K562 (cell line): ENCODE results near the gene SERTAD1. TPM values are rescaled to one million over a fixed set of nuclear protein-coding genes. Genes with fewer than 3 reads are reported as not detected.

Experiments
- ARHGAP35 ChIP-seq: fragments of 450-650 bp; IDR thresholded peaks from 2 replicates; pipeline ENCODE4 v1.6.1; 2018; ENCODE audit not compliant: partially characterized antibody
- C11orf30 ChIP-seq: fragments of 450-650 bp; IDR thresholded peaks from 2 replicates; pipeline ENCODE4 v1.6.1; 2016; ENCODE audit warnings: low read depth, mild to moderate bottlenecking
- CBX5 ChIP-seq: IDR thresholded peaks from 2 replicates; pipeline ENCODE4 v1.6.1; 2014; ENCODE audit warnings: low read depth, borderline replicate concordance
- CREBBP ChIP-seq: IDR thresholded peaks from one replicate; pipeline ENCODE4 v1.6.1; 2012; ENCODE audit warnings: low read depth, mild to moderate bottlenecking, control low read depth, inconsistent platforms, low read length
- DLX4 ChIP-seq: fragments of 250-450 bp; sonication (Bioruptor Pico); IDR thresholded peaks from 2 replicates; pipeline ENCODE4 v1.6.1; 2021; ENCODE audit warnings: mild to moderate bottlenecking
- E2F3 ChIP-seq: fragments of 250-450 bp; sonication (Bioruptor Pico); IDR thresholded peaks from 2 replicates; pipeline ENCODE4 v1.4.0; 2020; ENCODE audit warnings: mild to moderate bottlenecking
- GABPA ChIP-seq: fragments of 200-800 bp; sonication (Bioruptor generic); conservative IDR thresholded peaks from 2 replicates; pipeline ENCODE4 v1.6.1; 2016; ENCODE audit warnings: low read depth, missing genetic modification characterization, missing compliant biosample characterization
- KLF6 ChIP-seq: fragments of 250-450 bp; sonication (Bioruptor Pico); IDR thresholded peaks from 2 replicates; pipeline ENCODE4 v1.4.0; 2020; ENCODE audit warnings: mild to moderate bottlenecking, moderate library complexity, borderline replicate concordance
- PHB ChIP-seq: fragments of 250-450 bp; sonication (Bioruptor Pico); IDR thresholded peaks from 2 replicates; pipeline ENCODE4 v1.5.0; 2021
- POLR3G ChIP-seq: IDR thresholded peaks from 2 replicates; pipeline ENCODE4 v1.6.1; 2011; ENCODE audit not compliant: insufficient read length, insufficient replicate concordance; ENCODE audit errors: extremely low read depth
- PREB ChIP-seq: sonication (generic); formaldehyde crosslinking; IDR thresholded peaks from 2 replicates; pipeline ENCODE4 v1.8.1; 2023; ENCODE audit warnings: mild to moderate bottlenecking, missing genetic modification reagents
- SMAD2 ChIP-seq: fragments of 150-350 bp; IDR thresholded peaks from 2 replicates; pipeline ENCODE4 v1.6.1; 2014; ENCODE audit warnings: low read depth, mild to moderate bottlenecking, low read length
- ZBED1 ChIP-seq: IDR thresholded peaks from 2 replicates; pipeline ENCODE4 v1.6.1; 2014
- ZNF696 ChIP-seq: fragments of 250-450 bp; sonication (Bioruptor Pico); conservative IDR thresholded peaks from 2 replicates; pipeline ENCODE4 v1.4.0; 2020; ENCODE audit warnings: mild to moderate bottlenecking, moderate library complexity
- polyA plus RNA-seq, 8 experiments: library from polyadenylated mRNA; depleted of rRNA in 4 of 8; stranded (reverse) in 5 of 8; unstranded in 3 of 8; fragments of >200 nt; fragmentation: Nextera tagmentation in 2 of 8; fragmentation: Illumina TruSeq in 1 of 8; extraction: Ambion mirVana in 2 of 8; extraction: Trizol in 1 of 8; gene quantifications; 2 replicates each; pipeline versions ENCODE4 v1.2.1 to v1.2.3, GENCODE V29; 2011 to 2014; ENCODE audit warnings: inconsistent platforms in 1 of 8, missing spikeins in 1 of 8
- total RNA-seq, 7 experiments: library from RNA; depleted of rRNA in 6 of 7; stranded (reverse); fragments of >200 nt in 6 of 7; fragmentation: Illumina TruSeq in 2 of 7; extraction: Trizol in 2 of 7; gene quantifications; 2 replicates each; pipeline versions ENCODE4 v1.2.1 to v1.2.3, GENCODE V29; 2011 to 2021; ENCODE audit warnings: low replicate concordance in 1 of 7
- TF ChIP-seq, protein P1 (sequence below): fragments of 250-450 bp; sonication (Bioruptor Pico); IDR thresholded peaks from 2 replicates; pipeline ENCODE4 v1.5.0; 2021
- TF ChIP-seq, protein P2 (sequence below), 2 experiments: fragments of 150-350 bp in 1 of 2; IDR thresholded peaks; 2 replicates each; pipeline ENCODE4 v1.6.1; 2012 to 2016; ENCODE audit warnings: low read depth in 2 of 2, low read length in 2 of 2, mild to moderate bottlenecking in 1 of 2, moderate library complexity in 1 of 2
- TF ChIP-seq, protein P3 (sequence below), 2 experiments: fragments of 200-800 bp in 1 of 2; sonication (Bioruptor generic) in 1 of 2; sonication (generic) in 1 of 2; formaldehyde crosslinking in 1 of 2; IDR thresholded peaks in 1 of 2; conservative IDR thresholded peaks in 1 of 2; 2 replicates each; pipeline versions ENCODE4 v1.5.0 to v1.6.1; 2016 to 2020; ENCODE audit warnings: missing compliant biosample characterization in 1 of 2, missing genetic modification characterization in 1 of 2, missing genetic modification reagents in 1 of 2
- TF ChIP-seq, protein P4 (sequence below): sonication (generic); formaldehyde crosslinking; IDR thresholded peaks from 2 replicates; pipeline ENCODE4 v1.8.0; 2022; ENCODE audit warnings: mild to moderate bottlenecking, missing genetic modification reagents
- TF ChIP-seq, protein P5 (sequence below): fragments of 450-650 bp; formaldehyde crosslinking; IDR thresholded peaks from 2 replicates; pipeline ENCODE4 v1.4.0; 2020; ENCODE audit warnings: mild to moderate bottlenecking, moderate library complexity

SERTAD1 gene
- total and polyA plus RNA-seq, 9 of the 15 experiments (the other 6 are each of a cell fraction or from before 2014, with no cell fraction given): 0.15 to 8.7 (median 4.9) TPM

- no peak for TF ChIP-seq PREB (CRISPR knock-in tag)
- TF ChIP-seq, protein P1, sequence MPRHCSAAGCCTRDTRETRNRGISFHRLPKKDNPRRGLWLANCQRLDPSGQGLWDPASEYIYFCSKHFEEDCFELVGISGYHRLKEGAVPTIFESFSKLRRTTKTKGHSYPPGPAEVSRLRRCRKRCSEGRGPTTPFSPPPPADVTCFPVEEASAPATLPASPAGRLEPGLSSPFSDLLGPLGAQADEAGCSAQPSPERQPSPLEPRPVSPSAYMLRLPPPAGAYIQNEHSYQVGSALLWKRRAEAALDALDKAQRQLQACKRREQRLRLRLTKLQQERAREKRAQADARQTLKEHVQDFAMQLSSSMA: no peak
- 0 out of 2 replicates have a peak, but pooled peaks have one; percentile 3 for TF ChIP-seq ZBED1
- no peak for TF ChIP-seq CBX5
- no peak for TF ChIP-seq ZNF696 (CRISPR knock-in tag)
- TF ChIP-seq, protein P2, sequence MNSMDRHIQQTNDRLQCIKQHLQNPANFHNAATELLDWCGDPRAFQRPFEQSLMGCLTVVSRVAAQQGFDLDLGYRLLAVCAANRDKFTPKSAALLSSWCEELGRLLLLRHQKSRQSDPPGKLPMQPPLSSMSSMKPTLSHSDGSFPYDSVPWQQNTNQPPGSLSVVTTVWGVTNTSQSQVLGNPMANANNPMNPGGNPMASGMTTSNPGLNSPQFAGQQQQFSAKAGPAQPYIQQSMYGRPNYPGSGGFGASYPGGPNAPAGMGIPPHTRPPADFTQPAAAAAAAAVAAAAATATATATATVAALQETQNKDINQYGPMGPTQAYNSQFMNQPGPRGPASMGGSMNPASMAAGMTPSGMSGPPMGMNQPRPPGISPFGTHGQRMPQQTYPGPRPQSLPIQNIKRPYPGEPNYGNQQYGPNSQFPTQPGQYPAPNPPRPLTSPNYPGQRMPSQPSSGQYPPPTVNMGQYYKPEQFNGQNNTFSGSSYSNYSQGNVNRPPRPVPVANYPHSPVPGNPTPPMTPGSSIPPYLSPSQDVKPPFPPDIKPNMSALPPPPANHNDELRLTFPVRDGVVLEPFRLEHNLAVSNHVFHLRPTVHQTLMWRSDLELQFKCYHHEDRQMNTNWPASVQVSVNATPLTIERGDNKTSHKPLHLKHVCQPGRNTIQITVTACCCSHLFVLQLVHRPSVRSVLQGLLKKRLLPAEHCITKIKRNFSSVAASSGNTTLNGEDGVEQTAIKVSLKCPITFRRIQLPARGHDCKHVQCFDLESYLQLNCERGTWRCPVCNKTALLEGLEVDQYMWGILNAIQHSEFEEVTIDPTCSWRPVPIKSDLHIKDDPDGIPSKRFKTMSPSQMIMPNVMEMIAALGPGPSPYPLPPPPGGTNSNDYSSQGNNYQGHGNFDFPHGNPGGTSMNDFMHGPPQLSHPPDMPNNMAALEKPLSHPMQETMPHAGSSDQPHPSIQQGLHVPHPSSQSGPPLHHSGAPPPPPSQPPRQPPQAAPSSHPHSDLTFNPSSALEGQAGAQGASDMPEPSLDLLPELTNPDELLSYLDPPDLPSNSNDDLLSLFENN (IDR thresholded peaks at IDR 0.05; ENCODE audit: low read depth in 2 of 2, low read length in 2 of 2): no peak
- no peak for TF ChIP-seq ARHGAP35
- no peak for TF ChIP-seq CREBBP
- TF ChIP-seq, protein P3, sequence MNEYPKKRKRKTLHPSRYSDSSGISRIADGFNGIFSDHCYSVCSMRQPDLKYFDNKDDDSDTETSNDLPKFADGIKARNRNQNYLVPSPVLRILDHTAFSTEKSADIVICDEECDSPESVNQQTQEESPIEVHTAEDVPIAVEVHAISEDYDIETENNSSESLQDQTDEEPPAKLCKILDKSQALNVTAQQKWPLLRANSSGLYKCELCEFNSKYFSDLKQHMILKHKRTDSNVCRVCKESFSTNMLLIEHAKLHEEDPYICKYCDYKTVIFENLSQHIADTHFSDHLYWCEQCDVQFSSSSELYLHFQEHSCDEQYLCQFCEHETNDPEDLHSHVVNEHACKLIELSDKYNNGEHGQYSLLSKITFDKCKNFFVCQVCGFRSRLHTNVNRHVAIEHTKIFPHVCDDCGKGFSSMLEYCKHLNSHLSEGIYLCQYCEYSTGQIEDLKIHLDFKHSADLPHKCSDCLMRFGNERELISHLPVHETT (CRISPR knock-in tag; conservative IDR thresholded peaks at IDR 0.05 in 1 of 2, IDR thresholded peaks at IDR 0.05 in 1 of 2): peak in 1 of 2 experiments; percentile 54; a peak in 1 of 4 replicates
- no peak for TF ChIP-seq DLX4 (CRISPR knock-in tag)
- TF ChIP-seq, protein P4, sequence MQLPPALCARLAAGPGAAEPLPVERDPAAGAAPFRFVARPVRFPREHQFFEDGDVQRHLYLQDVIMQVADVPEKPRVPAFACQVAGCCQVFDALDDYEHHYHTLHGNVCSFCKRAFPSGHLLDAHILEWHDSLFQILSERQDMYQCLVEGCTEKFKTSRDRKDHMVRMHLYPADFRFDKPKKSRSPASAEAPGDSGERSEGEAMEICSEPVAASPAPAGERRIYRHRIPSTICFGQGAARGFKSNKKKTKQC (CRISPR knock-in tag): no peak; the same call in 1 of the 2 replicates
- no peak for TF ChIP-seq GABPA (tag)
- TF ChIP-seq PHB (CRISPR knock-in tag): no peak
- no peak for TF ChIP-seq SMAD2
- TF ChIP-seq POLR3G: no peak
- TF ChIP-seq, protein P5, sequence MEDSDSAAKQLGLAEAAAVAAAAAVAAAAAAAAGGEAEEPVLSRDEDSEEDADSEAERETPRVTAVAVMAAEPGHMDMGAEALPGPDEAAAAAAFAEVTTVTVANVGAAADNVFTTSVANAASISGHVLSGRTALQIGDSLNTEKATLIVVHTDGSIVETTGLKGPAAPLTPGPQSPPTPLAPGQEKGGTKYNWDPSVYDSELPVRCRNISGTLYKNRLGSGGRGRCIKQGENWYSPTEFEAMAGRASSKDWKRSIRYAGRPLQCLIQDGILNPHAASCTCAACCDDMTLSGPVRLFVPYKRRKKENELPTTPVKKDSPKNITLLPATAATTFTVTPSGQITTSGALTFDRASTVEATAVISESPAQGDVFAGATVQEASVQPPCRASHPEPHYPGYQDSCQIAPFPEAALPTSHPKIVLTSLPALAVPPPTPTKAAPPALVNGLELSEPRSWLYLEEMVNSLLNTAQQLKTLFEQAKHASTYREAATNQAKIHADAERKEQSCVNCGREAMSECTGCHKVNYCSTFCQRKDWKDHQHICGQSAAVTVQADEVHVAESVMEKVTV: no peak
- TF ChIP-seq KLF6 (CRISPR knock-in tag): no peak
- TF ChIP-seq E2F3 (CRISPR knock-in tag): no peak
- TF ChIP-seq C11orf30: no peak
Measured at GRCh38 chr19:40465025-40465556, 39.3 kb upstream of the SERTAD1 start (continued).
